ENCODE data around the gene POU2F3.

- TF ChIP-seq EZH2 (IDR thresholded peaks at IDR 0.05; ENCODE audit: low read length, missing control alignments) (no peak), CTCF (conservative IDR thresholded peaks at IDR 0.05 in 1 of 2, IDR thresholded peaks at IDR 0.05 in 1 of 2; ENCODE audit: low read depth in 1 of 2, low read length in 2 of 2) (no peak)
These were observed 27.6 kb upstream of the POU2F3 start for GRCh38 chr11:120212259-120212878.
